ENCODE data around the gene FADS3. TPM values are rescaled to one million over a fixed set of nuclear protein-coding genes. Genes with fewer than 3 reads are reported as not detected.

Gene FADS3
- total RNA-seq, 1 experiment from 2014 or later, result 67.9 TPM

GRCh38 chr11:61912991-61913698 is 21.8 kb upstream of the FADS3 start:
- Histone ChIP-seq H3K4me2 (ENCODE audit: low read length) (no peak overlapping the region), H4K20me1 (ENCODE audit: low read length) (no peaks in the 10 kb centered on the region), H3K4me3 (ENCODE audit: low read length) (no peak overlapping the region), H3K79me2 (ENCODE audit: low read length) (no peaks in the 10 kb centered on the region), H2AFZ (ENCODE audit: low read length) (no peak overlapping the region), H3K4me1 (ENCODE audit: insufficient read depth, low read length) (no peaks in the 10 kb centered on the region), H3F3A (ENCODE audit: low read length, unreplicated experiment) (no peaks in the 10 kb centered on the region), H3K9me3 (ENCODE audit: low read length) (no peaks in the 10 kb centered on the region), H3K9me2 (replicated peaks; ENCODE audit: low read length) (no peaks in the 10 kb centered on the region), H3K36me3 (ENCODE audit: low read depth, low read length) (no peaks in the 10 kb centered on the region), H3K27me3 (ENCODE audit: low read length) (peaks cover 3% of the 10 kb centered on the region; the same call in 1 of the 2 replicates), H3K9ac (ENCODE audit: low read length) (no peak overlapping the region), H3K27ac (ENCODE audit: low read length) (no peak overlapping the region)
- no peak for DNase-seq
- intact Hi-C loops (cut with micrococcal nuclease), result no loop called here
- no peak for ATAC-seq
- ChIA-PET POLR2A (ENCODE audit: unreplicated experiment) (no interaction called here), CTCF (interaction anchor here (1.0 kb wide), 1 partner anchor 156 kb away, joined by 4 read pairs; no protein-coding TSS in a partner anchor)
- TF ChIP-seq CTCF (conservative IDR thresholded peaks at IDR 0.05; ENCODE audit: low read depth, low read length) (no peak), EZH2phosphoT487 (IDR thresholded peaks at IDR 0.05; ENCODE audit: borderline replicate concordance, low read length) (no peak), EZH2 (IDR thresholded peaks at IDR 0.05; ENCODE audit: low read length, unreplicated experiment) (no peak)
- BruUV-seq (replicated peaks), result no TSS peak

- Histone ChIP-seq H3K9me2 (replicated peaks; ENCODE audit: low read length) (no peaks in the 10 kb centered on the region), H4K20me1 (ENCODE audit: low read length) (no peaks in the 10 kb centered on the region), H3K4me3 (ENCODE audit: low read length) (no peak overlapping the region), H2AFZ (ENCODE audit: low read length) (no peak overlapping the region), H3K79me2 (ENCODE audit: low read length) (no peaks in the 10 kb centered on the region), H3K4me2 (ENCODE audit: low read length) (no peak overlapping the region), H3K27me3 (ENCODE audit: low read length) (no peaks in the 10 kb centered on the region), H3K27ac (ENCODE audit: low read length) (no peak overlapping the region), H3K36me3 (ENCODE audit: low read depth, low read length) (no peaks in the 10 kb centered on the region), H3K4me1 (ENCODE audit: insufficient read depth, low read length) (no peaks in the 10 kb centered on the region), H3F3A (ENCODE audit: low read length, unreplicated experiment) (no peaks in the 10 kb centered on the region), H3K9ac (ENCODE audit: low read length) (no peak overlapping the region), H3K9me3 (ENCODE audit: low read length) (no peaks in the 10 kb centered on the region)
- POLR2A ChIA-PET (ENCODE audit: unreplicated experiment), result no interaction called here
- intact Hi-C loops (cut with micrococcal nuclease), result no loop called here
- CTCF ChIA-PET, result interaction anchor here (1.0 kb wide), 1 partner anchor 156 kb away, joined by 4 read pairs; no protein-coding TSS in a partner anchor
- ATAC-seq (no peak), DNase-seq (no peak)
- no peak for TF ChIP-seq EZH2 (IDR thresholded peaks at IDR 0.05; ENCODE audit: low read length, unreplicated experiment)
- no peak for TF ChIP-seq CTCF (conservative IDR thresholded peaks at IDR 0.05; ENCODE audit: low read depth, low read length)
- TF ChIP-seq EZH2phosphoT487 (IDR thresholded peaks at IDR 0.05; ENCODE audit: borderline replicate concordance, low read length), result no peak
- no TSS peak for BruUV-seq (replicated peaks)
These were observed 21.2 kb upstream of the FADS3 start for GRCh38 chr11:61912530-61912898.
